Stimulated activated CD4-positive, alpha-beta T cell treated with anti-CD3 and anti-CD28 coated beads, Interleukin-2, amount 100 ng/mL, for 48 hours (primary cell): ENCODE data around the gene RCL1.
"Not testable (repeated sequence)": the region's sequence is repeated elsewhere in the genome, so short reads cannot be mapped to it uniquely, and the experiment has no call there.

Source experiments
- DNase-seq, 2 donors: peaks; one replicate each; pipeline ENCODE4 v3.0.0-alpha.2; 2020

RCL1 gene

GRCh38 chr9:4792572-4793458 is at the start of gene RCL1:
TSS of gene RCL1 (plus strand) at chr9:4792944. CDS start at chr9:4793092, 148 bp downstream.
- peak; percentile 94 to 95 for DNase-seq

- no peak for DNase-seq
These were observed 49.4 kb upstream of the RCL1 start for GRCh38 chr9:4743131-4743875.

- DNase-seq: no peak
These were observed 46.3 kb upstream of the RCL1 start for GRCh38 chr9:4746278-4747030.

- DNase-seq: no peak
These were observed 44.1 kb upstream of the RCL1 start for GRCh38 chr9:4748612-4749011.

- DNase-seq: no peak
These were observed 42.6 kb upstream of the RCL1 start for GRCh38 chr9:4750023-4750673.

- not testable (repeated sequence) for DNase-seq
These were observed 38.2 kb upstream of the RCL1 start for GRCh38 chr9:4754530-4754929.

- DNase-seq: no peak
These were observed 37.6 kb upstream of the RCL1 start for GRCh38 chr9:4755026-4755609.

- DNase-seq: no peak
These were observed 36.3 kb upstream of the RCL1 start for GRCh38 chr9:4756420-4756819.

- DNase-seq: no peak
These were observed 32.6 kb upstream of the RCL1 start for GRCh38 chr9:4760122-4760521.

GRCh38 chr9:4762108-4762885 is 30.4 kb upstream of the RCL1 start:
- peak; percentile 77 to 78 for DNase-seq

GRCh38 chr9:4762886-4763541 is 29.7 kb upstream of the RCL1 start:
- no peak for DNase-seq

- DNase-seq: no peak
These were observed 28.7 kb upstream of the RCL1 start for GRCh38 chr9:4764033-4764432.

GRCh38 chr9:4768681-4769080 is 24.1 kb upstream of the RCL1 start:
- DNase-seq: no peak

- DNase-seq: no peak
These were observed 23.2 kb upstream of the RCL1 start for GRCh38 chr9:4769321-4770080.

- no peak for DNase-seq
These were observed 21.0 kb upstream of the RCL1 start for GRCh38 chr9:4771788-4772187.

GRCh38 chr9:4774209-4774608 is 18.5 kb upstream of the RCL1 start:
- no peak for DNase-seq

GRCh38 chr9:4774958-4775357 is 17.8 kb upstream of the RCL1 start:
- not testable (repeated sequence) for DNase-seq

GRCh38 chr9:4780651-4781050 is 12.1 kb upstream of the RCL1 start:
- DNase-seq: no peak

- no peak for DNase-seq
These were observed 11.3 kb upstream of the RCL1 start for GRCh38 chr9:4781408-4781807.

- not testable (repeated sequence) for DNase-seq
These were observed 9.6 kb upstream of the RCL1 start for GRCh38 chr9:4783191-4783590.
